GM12878 (cell line): ENCODE measurements around the gene NES. TPM values are rescaled to one million over a fixed set of nuclear protein-coding genes. Genes with fewer than 3 reads are reported as not detected.

Source experiments
- HDGF ChIP-seq: fragments of 450-650 bp; IDR thresholded peaks from 2 replicates; pipeline ENCODE4 v1.6.1; 2016; ENCODE audit warnings: antibody characterized with exemption
- IKZF1 ChIP-seq: fragments of 450-650 bp; conservative IDR thresholded peaks from 2 replicates; pipeline ENCODE4 v1.6.1; 2017; ENCODE audit warnings: antibody characterized with exemption, mild to moderate bottlenecking
- MTA2 ChIP-seq: fragments of 450-650 bp; IDR thresholded peaks from 2 replicates; pipeline ENCODE4 v1.6.1; 2016; ENCODE audit warnings: low read depth, mild to moderate bottlenecking, moderate library complexity
- MYB ChIP-seq: fragments of 150-350 bp; IDR thresholded peaks from 2 replicates; pipeline ENCODE4 v1.6.1; 2014; ENCODE audit warnings: mild to moderate bottlenecking, low read depth, low read length, borderline replicate concordance
- PBX3 ChIP-seq: IDR thresholded peaks from 2 replicates; pipeline ENCODE4 v1.6.1; 2011; ENCODE audit warnings: mild to moderate bottlenecking, low read depth, low read length, moderate library complexity; ENCODE audit not compliant: insufficient replicate concordance
- SUZ12 ChIP-seq: fragments of 200-600 bp; sonication (generic); IDR thresholded peaks from one replicate; pipeline ENCODE4 v1.6.1; 2018; ENCODE audit warnings: antibody characterized with exemption, mild to moderate bottlenecking; ENCODE audit not compliant: unreplicated experiment
- TAF1 ChIP-seq: IDR thresholded peaks from 2 replicates; pipeline ENCODE4 v1.6.1; 2011; ENCODE audit warnings: mild to moderate bottlenecking, low read depth, low read length, borderline replicate concordance
- ZNF217 ChIP-seq: fragments of 450-650 bp; IDR thresholded peaks from 2 replicates; pipeline ENCODE4 v1.6.1; 2017; ENCODE audit warnings: antibody characterized with exemption, mild to moderate bottlenecking
- polyA plus RNA-seq, 11 experiments: library from polyadenylated mRNA; depleted of rRNA in 4 of 11; unstranded in 6 of 11; stranded (reverse) in 5 of 11; fragments of >200 nt; fragmentation: Nextera tagmentation in 4 of 11; fragmentation: Illumina TruSeq in 1 of 11; extraction: Ambion mirVana in 4 of 11; extraction: Trizol in 1 of 11; gene quantifications; 1 replicate in 1 of 11; 2 replicates in 10 of 11; pipeline versions ENCODE4 v1.2.1 to v1.2.3, GENCODE V29; 2011 to 2016; ENCODE audit warnings: inconsistent platforms in 2 of 11, missing spikeins in 2 of 11, low read depth in 1 of 11
- total RNA-seq, 4 experiments: library from RNA; depleted of rRNA in 3 of 4; stranded (reverse); fragments of >200 nt in 3 of 4; fragmentation: Illumina TruSeq in 1 of 4; extraction: Trizol in 1 of 4; gene quantifications; 2 replicates each; pipeline versions ENCODE4 v1.2.1 to v1.2.3, GENCODE V29; 2013 to 2021
- TF ChIP-seq, protein P1 (sequence below): fragments of 450-650 bp; IDR thresholded peaks from 2 replicates; pipeline ENCODE4 v1.6.1; 2017; ENCODE audit warnings: mild to moderate bottlenecking, moderate library complexity

NES gene
- total and polyA plus RNA-seq, 10 of the 15 experiments (the other 5 are each of a cell fraction or from before 2014, with no cell fraction given): under 0.01 to 0.15 (median 0.02) TPM; not detected in 4

DNA sequence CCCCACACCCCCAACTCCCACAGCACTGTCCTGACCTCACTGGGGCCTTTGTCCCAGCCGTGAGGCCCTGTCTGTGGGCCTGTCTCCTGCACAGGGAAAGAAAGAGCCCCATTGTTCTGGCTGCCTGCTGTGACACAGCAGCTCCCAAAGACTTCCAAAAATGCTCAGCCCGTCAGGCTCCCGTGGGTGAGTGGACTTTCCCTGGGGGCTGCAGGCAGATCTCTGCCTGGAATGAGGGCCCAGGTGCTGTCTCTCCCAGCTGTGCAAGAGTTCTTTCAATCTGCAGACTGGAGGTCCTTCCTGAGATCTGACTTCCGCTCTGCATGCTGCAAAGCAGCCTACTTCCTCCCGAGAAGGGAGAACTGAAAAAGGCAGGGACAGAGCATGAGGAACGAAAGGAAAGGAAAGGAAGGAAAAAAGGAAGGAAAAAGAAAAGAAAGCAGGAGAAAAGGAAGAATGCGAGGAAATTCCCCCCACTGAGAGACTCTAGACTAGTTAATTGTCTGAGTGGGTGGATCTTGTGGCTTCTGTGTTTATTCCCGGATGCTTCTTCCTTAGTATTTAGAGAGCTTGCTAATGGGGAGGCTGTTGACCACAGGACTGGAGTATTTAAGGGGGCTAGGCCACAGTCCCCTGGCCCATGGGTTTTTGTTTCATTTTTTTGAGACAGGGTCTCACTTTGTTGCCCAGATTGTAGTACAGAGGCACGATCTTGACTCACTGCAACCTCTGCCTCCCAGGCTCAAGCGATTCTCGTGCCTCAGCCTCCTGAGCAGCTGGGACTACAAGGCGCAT, 15.0 kb downstream of the NES start (continued):
- TF ChIP-seq, protein P1, sequence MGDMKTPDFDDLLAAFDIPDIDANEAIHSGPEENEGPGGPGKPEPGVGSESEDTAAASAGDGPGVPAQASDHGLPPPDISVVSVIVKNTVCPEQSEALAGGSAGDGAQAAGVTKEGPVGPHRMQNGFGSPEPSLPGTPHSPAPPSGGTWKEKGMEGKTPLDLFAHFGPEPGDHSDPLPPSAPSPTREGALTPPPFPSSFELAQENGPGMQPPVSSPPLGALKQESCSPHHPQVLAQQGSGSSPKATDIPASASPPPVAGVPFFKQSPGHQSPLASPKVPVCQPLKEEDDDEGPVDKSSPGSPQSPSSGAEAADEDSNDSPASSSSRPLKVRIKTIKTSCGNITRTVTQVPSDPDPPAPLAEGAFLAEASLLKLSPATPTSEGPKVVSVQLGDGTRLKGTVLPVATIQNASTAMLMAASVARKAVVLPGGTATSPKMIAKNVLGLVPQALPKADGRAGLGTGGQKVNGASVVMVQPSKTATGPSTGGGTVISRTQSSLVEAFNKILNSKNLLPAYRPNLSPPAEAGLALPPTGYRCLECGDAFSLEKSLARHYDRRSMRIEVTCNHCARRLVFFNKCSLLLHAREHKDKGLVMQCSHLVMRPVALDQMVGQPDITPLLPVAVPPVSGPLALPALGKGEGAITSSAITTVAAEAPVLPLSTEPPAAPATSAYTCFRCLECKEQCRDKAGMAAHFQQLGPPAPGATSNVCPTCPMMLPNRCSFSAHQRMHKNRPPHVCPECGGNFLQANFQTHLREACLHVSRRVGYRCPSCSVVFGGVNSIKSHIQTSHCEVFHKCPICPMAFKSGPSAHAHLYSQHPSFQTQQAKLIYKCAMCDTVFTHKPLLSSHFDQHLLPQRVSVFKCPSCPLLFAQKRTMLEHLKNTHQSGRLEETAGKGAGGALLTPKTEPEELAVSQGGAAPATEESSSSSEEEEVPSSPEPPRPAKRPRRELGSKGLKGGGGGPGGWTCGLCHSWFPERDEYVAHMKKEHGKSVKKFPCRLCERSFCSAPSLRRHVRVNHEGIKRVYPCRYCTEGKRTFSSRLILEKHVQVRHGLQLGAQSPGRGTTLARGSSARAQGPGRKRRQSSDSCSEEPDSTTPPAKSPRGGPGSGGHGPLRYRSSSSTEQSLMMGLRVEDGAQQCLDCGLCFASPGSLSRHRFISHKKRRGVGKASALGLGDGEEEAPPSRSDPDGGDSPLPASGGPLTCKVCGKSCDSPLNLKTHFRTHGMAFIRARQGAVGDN: no peak
- TF ChIP-seq HDGF (no peak), PBX3 (no peak), IKZF1 (peak; percentile 56), SUZ12 (no peak), MTA2 (0 out of 2 replicates have a peak, but pooled peaks have one; percentile 22), MYB (no peak), TAF1 (no peak), ZNF217 (0 out of 2 replicates have a peak, but pooled peaks have one; percentile 53)
